ENCODE results near the gene ADPGK.
"Not testable (repeated sequence)": the region's sequence is repeated elsewhere in the genome, so short reads cannot be mapped to it uniquely, and the experiment has no call there.

The ADPGK gene

GRCh38 chr15:72783640-72784455 lies at the start of gene ADPGK:
Gene ADPGK, minus strand, starts transcription at chr15:72783758. Its CDS starts 67 bp downstream, at chr15:72783691.
- peak; percentile 83 for DNase-seq

GRCh38 chr15:72827226-72827625 lies 43.7 kb upstream of the ADPGK start:
- DNase-seq: no peak

DNA sequence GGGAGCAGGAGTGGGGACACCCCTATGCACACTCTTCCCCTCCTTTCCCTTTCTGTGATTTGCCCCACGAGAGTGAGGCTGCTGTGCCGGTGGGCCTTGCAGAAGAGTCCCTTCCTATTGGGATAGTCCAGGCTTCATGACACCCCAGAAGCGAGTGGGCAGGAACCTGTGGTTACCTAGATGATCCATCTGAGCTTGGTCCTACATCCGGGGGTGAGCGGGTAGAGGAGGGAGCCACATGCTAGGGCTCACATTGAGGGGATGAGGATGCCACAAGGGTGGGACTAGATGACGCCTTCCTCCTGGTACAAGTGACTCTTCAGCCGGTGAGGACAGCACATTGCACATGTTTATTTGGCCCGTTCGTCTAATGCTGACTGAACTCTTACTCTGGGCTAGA lies 43.1 kb upstream of the ADPGK start:
- DNase-seq: no peak

DNA sequence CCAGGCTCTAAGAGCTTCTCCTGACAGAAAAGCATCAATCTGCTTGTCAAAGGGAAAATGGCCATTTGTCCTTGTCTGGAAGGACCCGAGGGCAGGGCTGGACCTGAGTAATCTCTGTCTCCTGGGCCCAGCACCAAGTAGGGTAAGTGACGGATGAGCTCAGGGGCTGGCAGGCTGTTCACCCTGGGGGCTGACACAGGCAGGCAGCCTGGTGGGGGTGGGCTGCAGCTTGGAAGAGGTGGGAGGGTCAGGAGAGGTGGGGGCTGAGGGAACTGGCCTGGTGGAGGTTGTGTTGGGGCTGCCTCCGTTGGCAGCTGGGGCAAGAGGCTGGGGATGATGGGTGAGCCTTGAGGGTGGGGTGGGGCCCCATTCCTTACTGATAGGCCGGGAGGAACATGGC lies 42.3 kb upstream of the ADPGK start:
- no peak for DNase-seq

DNA sequence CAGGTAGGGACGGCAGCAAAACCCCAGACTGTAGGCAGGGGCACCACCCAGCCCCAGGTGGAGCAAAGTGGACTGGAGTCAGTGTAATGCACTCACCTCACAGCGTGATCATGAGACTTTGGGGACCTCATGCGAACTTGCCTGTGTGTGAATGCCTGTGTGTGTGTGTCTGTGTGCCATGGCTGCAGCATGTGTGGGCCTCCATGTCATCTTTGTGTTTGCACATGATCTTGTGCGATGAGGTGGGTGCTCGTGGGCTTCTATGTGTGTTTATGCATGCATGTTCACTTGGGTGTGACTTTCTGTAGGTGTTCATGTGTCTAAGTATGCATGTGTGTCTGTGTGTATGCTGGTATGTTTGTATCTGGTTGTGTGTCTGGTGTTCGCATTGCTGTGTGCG lies 41.2 kb upstream of the ADPGK start:
- DNase-seq: no peak

DNA sequence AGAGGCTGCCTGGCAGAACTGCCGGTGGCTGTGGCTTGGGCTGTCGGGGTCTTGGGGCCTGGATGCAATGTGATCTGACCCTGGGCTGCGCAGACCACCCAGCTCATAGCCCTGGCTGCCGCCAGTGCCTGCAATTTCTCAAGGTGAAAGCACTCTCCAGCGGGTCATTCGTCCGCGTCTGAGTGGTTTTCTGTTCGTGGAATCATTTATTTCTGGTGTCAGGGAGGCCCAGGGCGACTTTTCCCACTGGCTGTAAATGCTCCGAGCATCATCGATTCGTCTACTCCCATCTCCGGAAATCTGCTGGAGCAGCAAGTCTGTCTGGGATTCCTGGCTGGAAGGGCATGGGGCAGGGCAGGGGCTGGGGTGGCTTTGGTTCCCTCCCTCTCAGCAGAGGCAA lies 40.6 kb upstream of the ADPGK start:
- DNase-seq: no peak

- DNase-seq: no peak
Measured at GRCh38 chr15:72820278-72820677, 36.7 kb upstream of the ADPGK start.

- no peak for DNase-seq
Measured at GRCh38 chr15:72818632-72819031, 35.1 kb upstream of the ADPGK start.

- no peak for DNase-seq
Measured at GRCh38 chr15:72813345-72814004, 29.9 kb upstream of the ADPGK start.

DNA sequence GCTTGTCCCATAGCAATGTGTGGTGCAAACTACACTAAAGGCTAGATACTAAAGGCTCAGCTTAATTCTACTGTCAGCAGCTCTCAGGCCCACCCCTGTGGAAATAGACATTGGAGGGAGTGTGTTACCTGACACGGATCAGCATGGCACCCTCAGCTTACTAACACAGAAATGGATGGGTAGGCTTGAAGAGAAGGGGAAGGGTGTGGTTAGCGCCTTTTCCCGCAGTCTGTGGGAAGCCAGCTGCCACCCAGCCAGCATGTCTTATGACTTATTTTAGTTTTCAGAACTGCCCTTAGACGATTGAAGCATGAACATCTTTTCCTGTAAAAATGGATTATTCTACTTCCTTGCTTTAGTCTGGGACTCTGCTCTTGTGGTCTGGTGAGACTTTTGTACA lies 25.8 kb upstream of the ADPGK start:
- DNase-seq: no peak

- not testable (repeated sequence) for DNase-seq
Measured at GRCh38 chr15:72807346-72807745, 23.8 kb upstream of the ADPGK start.

GRCh38 chr15:72803006-72803405 lies 19.4 kb upstream of the ADPGK start:
- DNase-seq: no peak

- no peak for DNase-seq
Measured at GRCh38 chr15:72801590-72802325, 18.2 kb upstream of the ADPGK start.

- no peak for DNase-seq
Measured at GRCh38 chr15:72800833-72801481, 17.4 kb upstream of the ADPGK start.

- DNase-seq: no peak
Measured at GRCh38 chr15:72797834-72798233, 14.3 kb upstream of the ADPGK start.

DNA sequence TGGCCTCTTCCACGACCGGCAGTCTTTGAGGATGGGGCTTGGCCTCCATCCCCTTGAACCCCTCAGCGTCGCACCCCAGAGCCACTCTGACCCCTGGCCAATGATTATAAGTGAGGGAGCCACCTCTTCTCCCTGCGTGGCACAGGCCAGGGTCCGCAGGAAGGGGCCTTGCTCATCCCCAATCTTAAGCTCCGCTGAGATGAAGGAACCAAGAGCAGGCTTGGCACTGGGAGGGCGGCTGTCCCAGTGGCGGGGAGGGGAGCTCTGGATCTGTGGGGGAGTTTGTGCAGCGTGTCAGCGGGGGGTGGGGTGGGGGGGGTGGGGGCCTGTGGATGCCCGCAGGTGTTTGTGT lies 13.8 kb upstream of the ADPGK start:
- no peak for DNase-seq

DNA sequence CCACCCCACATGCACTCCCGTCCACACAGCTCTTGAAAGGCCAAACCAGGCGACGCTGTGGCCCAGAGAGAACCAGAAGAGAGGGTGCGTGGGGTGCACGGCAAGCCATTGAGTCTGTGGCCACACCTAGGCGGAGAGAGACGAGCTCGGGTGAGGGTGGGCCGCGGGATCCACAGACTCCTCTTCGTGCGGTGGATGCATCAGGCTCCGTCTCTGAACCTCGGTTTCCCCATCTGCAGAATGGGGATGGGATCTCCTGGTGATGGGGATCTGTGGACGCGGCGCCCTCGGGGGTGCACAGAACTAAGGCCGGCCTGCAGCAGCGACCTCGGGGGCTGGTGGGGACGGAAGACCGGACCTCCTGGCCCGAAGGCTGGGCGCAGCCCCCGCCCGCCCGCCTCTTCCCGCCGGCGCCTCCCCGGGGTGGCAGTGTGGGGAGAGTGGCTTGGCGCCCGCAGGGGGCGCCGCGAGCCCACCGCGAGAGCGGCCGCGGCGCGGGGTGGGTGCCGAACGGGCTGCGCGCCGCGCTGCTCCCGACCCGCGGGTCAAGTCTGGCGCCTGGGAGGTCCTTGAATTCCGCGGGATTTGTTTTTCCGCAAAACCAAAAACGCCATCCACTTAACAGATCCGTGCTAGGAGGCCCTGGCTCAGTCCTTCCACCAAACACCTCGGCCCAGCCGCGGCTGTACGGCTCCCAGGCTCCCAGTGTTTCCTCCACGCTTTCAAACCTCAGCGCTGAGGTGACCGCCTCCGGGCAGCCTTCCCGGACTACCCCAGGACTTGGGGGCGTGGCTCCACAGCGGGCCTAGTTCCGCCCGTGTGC lies 13.2 kb upstream of the ADPGK start:
- DNase-seq: peak; percentile 13

- DNase-seq: no peak
Measured at GRCh38 chr15:72796210-72796514, 12.6 kb upstream of the ADPGK start.

GRCh38 chr15:72793766-72794660 lies 10.5 kb upstream of the ADPGK start:
- no peak for DNase-seq

- no peak for DNase-seq
Measured at GRCh38 chr15:72792431-72792830, 8.9 kb upstream of the ADPGK start.

DNA sequence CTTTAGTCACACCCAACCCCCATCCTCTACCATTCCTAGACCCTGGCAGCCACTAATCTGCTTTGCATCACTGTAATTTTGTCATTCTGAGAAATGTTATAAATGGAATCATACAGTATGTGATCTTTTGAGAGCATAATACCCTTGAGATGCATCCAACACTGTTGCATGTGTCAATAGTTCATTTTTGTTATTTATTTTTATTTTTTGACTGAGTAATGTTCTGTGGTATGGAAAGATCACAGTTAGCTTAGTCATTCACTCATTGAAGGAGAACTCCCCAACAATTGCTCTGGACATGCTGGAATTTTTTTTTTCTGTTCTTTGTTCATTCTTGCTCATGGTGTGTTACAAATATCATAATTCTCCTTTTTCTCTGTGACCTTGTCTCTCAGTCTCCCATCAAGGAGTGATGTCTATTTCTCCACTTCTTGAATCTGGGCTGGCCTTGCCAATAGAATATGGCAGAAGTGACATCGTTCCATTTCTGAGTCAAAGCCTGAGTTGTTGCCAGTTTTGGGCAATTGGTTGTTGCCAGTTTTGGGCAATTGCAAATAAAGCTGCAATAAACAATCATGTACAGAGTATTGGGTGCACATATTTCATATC lies 6.8 kb upstream of the ADPGK start:
- DNase-seq: no peak

Data from NCI-H2227 treated with DMSO at 0.1 percent for 48 hours (cell line).